HG03025 (cell line): ENCODE data around the gene VOPP1.
"Not testable (repeated sequence)": the region's sequence is repeated elsewhere in the genome, so short reads cannot be mapped to it uniquely, and the experiment has no call there.

Source experiments
- ATAC-seq: cut with Tn5 transposase; IDR thresholded peaks from one replicate; pipeline ENCODE4 v1.9.1; 2021; ENCODE audit warnings: mild to moderate bottlenecking, moderate library complexity; ENCODE audit not compliant: unreplicated experiment, low FRiP score

VOPP1 gene

DNA sequence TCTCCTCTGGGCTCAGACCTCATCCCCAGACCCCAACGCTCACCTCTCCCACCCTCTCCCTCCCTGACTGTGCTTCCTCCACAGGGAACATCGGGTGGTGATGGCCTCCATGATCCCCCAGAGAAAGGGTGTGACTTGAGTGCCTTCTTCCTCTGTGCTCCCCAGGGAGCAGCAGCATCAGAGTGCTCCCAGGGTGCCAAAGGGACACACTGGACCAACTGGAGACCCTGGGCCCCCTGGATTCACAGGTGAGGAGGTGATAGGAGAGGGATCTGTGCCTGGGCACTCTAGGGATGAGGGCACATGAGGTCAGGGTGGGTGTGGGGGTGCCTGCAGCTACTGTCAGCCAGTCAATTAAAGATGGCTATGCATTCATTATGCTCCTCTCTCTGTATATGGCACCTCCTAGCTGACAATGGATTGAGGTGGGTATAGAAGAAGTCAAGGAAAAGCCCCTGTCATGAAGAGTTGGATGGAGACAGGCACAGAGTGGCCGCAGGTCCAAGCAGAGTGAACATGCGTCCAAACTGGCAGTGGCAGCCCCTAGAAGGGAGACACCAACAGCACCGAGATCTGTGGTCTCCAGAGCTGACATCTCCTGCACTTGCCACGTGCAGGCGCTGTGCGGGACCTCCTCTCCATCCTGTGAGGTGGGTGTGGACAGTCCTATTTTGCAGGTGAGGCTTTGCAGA lies 15.5 kb upstream of the VOPP1 start:
- ATAC-seq, result no peak

DNA sequence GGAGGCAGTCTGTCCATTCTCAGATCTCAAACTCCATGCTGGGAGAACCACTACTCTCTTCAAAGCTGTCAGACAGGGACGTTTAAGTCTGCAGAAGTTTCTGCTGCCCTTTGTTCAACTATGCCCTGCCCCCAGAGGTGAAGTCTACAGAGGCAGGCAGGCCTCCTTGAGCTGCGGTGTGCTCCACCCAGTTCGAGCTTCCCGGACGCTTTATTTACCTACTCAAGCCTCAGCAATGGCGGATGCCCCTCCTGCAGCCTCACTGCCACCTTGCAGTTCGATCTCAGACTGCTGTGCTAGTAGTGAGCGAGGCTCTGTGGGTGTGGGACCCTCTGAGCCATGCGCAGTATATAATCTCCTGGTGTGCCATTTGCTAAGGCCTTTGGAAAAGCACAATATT lies 10.4 kb upstream of the VOPP1 start:
- not testable (repeated sequence) for ATAC-seq

DNA sequence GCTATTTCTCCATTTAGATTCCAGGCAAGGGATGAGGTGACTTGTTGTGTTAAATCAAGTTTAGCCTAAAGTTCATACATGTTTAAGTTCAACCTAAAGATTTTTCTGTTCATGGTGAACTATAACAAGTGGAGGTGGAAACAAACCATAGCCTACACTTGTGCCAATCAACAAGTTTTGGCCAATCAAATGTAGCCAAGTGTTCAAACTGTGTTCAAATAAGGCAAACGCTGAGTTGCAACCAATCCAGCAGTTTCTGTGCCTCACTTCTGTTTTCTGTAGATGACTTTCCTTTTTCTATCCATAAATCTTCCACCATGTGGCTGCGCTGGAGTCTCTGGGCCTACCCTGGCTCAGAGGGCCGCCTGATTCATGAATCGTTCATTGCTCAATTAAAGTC lies 4.5 kb upstream of the VOPP1 start:
- ATAC-seq, result no peak

DNA sequence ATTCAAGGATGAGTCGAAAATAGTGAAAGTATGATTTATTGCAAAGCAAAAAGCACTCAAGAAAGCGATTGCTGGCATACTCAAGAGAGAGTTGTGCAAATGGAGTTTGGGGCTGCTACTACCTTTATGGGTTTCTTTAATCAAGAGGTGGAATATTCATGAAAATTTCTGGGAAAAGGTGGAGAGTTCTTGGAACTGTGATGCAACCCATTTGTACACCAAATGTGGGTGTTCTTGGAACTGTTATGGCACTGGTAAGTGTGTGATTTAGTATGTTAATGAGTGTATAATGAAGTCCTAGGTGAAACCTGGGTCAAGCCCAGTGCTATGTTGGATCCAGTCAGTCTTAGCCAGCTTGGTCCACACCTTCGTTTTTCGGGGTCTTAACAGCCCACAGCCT lies 3.4 kb upstream of the VOPP1 start:
- ATAC-seq, result no peak

DNA sequence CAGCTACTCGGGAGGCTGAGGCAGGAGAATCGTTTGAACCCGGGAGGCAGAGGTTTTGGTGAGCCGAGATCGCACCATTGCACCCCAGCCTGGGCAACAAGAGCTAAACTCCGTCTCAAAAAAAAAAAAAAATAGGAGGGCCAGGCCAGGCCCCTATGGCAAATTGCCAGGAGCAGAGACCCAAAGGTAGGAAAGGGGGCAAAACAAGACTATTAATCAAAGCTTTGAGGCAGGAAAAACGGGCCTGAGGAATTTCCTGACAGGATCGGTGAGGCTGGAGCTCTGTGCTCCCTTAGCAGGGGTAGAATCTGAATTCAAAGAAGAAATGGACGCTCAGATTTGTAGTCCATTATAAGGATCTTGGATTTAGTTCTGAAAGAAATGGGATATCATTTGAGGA lies 2.8 kb upstream of the VOPP1 start:
- ATAC-seq, result no peak

DNA sequence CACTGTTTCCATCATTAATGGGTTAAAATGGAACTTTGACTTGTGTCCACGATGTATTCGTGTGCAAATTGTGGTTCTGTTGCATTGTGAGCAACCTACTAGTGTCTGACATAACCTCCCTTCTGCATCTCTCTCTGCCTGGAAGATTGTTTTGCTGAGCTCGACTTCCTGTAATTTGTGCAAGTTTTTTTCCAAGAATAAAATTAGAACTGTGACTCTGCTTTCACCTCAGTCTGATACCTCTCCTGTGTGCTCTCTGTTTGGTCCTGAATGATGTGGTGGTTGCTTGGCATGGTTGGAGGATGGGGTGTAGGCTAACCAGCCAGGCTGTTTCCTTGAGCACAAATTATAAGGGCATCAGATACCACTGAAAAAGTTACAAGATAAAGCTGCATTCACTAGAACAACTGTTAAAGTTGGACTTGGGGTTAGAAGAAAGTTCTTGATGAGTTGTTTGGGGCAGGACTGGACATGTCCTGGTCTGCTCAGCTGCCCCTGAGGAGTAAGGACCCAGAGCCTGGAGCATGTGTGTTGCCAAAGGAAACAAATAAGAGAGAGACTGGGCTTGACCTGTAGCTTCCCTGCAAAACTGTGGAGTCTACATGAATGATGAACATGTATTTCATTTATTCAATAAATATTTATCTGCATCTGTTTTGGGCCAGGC lies 1.9 kb upstream of the VOPP1 start:
- ATAC-seq, result no peak

DNA sequence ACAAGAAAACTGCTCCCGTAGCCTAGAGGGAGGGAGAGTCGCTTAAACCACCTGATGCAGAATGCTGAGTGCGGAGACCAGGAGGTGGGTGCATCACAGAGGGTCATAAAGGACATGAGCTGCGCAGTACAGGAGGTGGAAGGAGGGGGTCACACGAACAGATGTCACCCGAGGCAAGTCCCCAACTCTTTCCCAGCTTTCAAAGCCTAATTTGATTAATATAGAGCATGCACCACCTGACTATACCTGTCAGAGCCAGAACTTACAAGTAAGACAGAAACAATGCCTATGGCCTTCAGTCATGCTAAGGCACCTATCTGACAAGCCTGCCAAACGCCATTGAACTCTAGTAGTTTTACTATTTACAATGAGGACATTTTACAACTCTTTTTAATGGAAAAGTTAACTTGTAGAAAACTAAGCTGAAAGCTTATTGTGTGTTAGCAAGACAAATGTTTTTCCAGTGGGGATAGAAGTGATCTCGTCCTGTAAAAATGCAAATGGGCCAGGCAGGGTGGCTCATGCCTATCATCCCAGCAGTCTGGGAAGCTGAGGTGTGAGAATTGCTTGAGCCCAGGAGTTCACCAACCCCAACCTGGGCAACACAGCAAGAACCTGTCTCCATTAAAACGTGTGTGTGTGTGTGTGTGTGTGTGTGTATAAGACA lies 1.1 kb upstream of the VOPP1 start:
- ATAC-seq, result no peak

DNA sequence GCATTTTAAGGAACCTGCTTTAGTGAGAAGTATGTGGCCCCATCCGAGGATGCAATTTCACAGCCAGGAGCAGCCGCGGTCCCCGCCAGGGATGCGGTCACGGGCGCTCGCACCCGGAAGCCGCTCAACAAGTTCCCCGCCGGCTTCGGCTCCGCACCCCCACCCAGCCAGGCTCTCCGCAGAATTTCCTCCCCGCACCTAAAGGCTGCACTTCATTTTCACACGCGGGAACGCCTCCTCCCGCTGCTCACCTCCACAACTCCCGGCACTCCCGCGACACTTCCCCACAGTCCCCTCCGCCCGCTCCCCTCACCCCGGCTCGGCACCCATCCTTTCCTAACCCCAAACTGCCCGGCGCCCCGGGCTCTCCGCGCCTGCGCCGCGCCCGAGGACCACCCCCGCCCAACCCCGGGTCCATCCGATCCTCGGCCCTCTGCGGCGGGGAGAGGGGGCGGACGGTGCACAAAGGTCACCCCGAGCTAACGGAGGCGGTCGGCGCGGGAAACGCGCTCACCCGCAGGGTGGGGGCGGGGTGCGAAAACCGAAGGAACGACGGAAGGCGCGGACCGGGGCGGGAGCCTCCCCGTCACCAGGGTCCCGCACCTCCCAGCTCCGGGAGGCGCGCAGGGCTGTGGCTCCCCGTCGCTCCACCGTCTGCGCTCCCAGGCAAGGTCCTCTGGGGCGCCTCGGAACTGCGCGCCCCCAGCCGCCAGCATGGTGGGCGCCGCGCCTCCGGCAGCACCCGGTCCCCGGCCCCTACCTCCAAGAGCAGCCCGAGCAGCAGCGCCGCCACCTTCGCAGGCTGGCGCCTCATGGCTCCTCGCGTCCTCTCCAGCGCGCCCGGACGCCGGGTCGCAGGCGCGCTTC lies 558 bp downstream of the VOPP1 start:
- ATAC-seq, result peak; percentile 12

DNA sequence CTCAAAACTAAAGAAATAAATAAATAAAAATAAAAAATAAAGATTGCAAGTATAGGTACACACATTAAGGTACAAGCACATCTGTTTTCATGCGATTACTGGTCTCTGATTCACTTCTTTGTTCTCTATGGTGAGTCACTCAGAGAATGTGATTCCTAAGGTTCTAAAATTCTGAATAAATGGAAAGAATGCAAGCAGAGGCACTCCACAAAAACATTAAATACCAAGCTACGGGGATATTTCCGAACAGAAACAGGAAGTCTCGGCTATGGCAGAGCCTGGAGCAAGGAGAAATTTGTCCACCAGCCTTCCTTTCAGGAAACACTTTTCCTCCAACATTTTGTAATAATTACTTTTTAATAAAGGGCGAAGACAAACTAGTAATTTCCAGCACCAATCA lies 1.4 kb downstream of the VOPP1 start:
- ATAC-seq, result no peak

DNA sequence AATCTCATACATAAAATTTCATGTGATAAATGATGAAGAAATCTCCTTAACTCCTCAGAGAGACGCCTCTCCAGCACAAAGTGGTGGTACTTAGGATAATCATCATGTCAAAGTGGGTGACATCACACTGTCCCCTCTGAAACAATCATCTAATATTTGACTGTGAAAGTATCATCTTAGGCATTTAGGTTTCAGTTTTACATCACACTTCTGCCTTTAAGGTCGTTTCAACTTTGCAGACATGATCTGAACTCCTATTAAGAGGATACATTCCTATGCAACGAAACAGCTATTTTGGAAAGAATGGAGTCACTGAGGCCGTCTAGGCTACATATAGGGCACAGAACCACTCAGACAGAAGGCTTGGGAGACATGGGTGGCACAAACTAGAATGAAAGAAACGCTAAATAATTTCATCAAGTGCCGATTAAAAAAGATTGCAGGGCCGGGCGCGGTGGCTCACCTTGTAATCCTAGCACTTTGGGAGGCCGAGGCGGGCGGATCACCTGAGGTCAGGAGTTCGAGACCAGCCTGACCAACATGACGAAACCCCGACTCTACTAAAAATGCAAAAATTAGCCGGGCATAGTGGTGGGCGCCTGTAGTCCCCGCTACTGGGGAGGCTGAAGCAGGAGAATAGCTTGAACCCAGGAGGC lies 2.0 kb downstream of the VOPP1 start:
- peak; percentile 26 for ATAC-seq

DNA sequence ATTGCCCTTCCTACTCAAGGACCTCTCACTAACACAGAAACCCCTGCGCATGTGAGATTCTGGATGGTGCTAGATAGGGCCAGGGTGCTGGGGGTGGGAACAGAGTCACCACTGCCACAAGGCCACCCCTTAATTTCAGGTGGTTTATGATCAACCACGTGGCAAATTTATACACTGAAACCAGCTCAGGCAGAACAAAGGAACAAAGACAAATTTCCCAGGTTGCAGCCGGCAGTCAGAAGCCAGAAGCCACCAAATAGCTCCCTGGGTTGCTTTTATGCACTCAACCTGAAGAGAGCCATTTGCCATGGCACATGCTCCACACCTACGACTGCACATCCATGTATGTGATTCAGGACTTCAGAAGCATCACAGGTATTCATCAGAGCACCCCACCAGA lies 2.5 kb downstream of the VOPP1 start:
- no peak for ATAC-seq

DNA sequence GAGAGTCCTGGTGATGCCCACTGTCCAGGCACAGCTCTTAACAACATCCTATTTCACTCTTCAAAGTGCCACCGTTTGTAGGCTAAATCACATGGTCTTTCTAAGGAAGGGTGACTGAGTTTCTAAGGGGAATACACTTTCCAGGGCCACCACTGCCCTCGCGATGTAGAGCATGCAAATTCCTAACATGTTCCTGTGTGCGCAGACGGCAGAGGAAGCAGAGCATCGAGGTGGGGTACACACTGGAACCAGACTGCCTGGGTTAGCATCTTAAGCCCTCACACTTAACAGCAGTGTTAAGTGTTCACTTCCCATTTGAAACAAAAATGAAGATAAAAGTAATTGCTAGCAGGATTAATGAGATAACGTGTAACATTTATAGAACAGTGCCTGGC lies 3.0 kb downstream of the VOPP1 start:
- no peak for ATAC-seq

DNA sequence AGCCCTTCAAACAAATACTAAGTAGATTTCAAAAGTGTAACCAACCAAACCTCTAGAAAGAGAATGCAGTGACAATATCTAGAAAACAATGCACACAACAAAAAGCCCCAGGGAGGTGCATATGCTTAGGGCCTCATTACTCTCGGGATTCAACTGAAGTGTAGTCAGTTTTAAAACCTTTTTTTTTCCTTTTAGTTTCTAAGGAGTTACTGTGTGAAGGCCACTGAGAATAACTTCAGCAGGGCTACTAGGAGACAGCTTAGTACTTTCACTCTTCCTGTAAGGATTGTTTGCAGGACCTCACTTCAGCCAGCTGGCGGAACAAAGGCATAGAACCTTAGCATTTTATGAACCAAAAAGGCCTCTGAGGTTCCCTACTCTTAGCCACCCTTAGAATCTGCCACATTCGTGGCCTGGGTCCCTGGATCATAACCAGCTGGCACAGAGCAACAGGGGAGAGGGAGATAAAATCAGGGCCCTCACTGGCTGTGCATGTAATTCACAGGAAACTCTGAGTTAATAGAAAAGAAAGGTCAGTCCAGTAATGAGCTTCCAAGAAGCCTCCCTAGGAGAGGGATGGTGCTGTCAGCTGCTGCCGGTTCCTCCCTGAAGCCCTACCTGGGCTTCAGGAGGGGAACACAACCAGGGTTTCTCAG lies 3.6 kb downstream of the VOPP1 start:
- ATAC-seq, result no peak

DNA sequence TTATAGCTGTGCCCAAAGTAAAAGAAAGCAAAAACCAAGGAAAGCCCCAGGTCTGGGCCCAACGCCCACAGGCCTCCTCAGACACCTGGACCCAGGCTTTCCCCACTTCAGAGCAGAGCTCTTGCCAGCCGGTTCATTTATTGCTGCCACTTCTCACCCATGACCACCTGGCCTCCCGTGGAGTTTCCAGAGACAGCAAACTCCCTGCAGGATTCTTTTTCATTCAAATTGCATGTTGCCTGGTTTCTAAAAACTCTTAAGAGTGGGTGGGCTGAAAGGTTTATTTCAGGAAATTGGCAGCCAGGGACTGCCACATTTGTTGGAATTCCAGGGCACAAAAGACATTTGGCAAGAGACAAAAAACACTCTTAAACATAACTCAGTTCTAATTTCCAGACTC lies 4.7 kb downstream of the VOPP1 start:
- ATAC-seq, result no peak

DNA sequence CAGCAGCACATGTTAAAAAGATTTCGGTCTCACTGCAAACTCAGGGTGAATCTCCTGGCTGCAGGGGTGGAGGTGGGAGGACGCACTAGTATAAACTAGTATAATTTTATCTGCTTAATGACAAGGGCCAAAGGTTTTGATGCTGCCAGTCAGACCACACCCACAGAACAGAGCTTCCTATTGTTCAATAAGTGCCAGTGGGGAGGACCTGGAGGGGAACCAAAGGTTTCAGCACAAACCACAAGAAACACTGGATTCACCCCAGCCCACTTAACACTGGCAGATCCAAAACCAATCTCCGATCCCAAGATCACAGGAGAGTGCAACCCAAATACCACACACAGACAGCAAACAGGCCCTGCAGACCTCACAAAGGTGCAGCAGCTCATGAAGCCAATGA lies 6.6 kb downstream of the VOPP1 start:
- ATAC-seq, result no peak

DNA sequence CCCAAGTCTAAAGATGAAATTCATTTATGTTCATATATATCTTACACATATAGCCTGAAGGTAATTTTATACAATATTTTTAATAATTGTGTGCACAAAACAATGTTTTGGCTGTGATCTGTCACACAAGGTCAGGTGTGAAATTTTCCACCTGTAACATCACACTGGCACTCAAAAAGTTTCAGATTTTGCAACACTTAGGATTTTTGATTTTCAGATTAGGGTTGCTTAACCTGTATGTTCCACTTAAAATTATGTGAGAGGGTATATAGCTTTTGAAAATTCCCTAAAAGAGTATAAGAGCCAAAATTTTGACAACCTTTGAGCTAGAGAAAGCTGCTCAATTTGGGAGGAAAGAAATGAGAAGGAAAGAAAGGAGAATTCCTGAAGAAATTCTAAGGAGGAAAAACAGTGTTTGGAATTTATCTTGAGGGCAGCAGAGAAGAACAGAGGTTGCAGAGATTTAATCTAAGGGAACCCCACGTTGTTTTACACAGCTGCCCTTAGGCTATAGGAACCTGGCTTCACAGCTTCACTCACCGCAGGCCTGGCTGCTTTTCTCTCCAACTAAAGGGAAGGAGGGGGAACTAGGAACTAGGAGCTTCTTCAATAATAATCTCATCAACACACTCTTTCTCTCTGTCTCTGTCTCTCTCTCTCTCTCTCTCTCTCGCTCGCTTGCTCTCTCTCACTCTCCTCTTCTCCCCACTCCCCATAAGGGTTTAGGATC lies 8.5 kb downstream of the VOPP1 start:
- ATAC-seq, result no peak

DNA sequence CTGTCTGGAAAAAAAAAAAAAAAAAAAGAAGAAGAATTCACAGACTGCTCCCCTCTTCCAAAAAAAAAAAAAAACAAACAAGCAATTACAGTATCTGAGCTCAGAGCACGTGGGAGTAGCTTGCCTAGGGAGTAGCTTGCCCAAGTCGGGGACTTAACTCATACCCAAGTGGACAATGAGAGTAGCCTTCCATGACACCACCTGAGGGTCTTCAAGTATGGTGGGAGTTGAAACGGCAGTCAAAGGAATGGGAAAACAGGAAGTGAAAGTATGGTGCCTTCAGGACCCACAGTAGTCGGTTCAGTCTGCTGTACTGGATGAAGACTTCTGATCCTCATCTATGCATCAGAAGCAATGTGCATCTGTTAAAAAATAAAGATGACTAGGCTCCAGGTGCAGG lies 10.6 kb downstream of the VOPP1 start:
- ATAC-seq, result no peak

DNA sequence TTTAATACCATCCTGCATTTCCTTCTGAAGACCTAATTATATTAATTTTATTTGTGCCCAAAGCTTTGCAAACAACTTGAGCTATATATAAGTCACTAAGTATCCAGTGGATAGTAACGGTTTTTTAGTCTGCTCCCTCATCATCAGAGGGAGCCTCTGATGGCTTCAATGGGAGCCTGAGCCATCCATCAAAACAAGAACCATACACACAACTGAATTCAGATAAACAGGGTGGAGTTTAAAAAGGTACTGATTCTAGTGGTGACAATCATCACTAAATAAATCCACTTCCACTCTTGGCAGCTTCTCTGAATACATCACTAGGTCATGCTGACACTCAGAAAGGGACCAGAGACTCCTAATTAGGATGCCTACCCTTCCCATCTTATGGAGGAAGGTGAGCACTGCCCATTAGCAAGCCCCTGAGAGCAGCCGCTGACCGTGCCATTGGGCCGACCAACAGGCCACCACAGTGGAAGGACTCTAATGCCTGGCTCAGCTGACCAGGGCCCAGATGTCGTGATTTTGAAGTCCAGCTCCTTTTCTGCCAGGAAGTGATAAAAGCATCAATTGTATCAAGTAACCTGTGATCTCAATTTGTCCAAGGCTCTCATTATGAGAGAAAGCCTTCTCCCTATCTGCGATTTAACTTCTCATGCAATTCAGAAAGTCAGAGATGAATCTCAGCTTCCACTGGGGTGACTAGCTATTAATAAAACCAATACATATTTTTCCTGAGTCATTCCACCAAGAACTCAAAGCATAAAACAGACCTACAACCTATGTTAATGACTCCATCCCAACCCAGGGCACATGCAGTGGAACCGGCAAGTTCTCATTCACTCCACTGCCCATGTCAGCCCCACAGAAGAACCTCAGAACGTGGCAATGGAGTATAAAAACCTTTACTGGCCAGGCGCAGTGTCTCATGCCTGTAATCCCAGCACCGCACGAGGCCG lies 13.1 kb downstream of the VOPP1 start:
- ATAC-seq, result no peak
